NCI-H2227 (cell line): ENCODE measurements around the gene OSBPL7.

Experiments used
- DNase-seq: peaks from one replicate; lab custom pipeline; 2025; ENCODE audit not compliant: unreplicated experiment; lab: John Stamatoyannopoulos, UW

The OSBPL7 gene, protein sequence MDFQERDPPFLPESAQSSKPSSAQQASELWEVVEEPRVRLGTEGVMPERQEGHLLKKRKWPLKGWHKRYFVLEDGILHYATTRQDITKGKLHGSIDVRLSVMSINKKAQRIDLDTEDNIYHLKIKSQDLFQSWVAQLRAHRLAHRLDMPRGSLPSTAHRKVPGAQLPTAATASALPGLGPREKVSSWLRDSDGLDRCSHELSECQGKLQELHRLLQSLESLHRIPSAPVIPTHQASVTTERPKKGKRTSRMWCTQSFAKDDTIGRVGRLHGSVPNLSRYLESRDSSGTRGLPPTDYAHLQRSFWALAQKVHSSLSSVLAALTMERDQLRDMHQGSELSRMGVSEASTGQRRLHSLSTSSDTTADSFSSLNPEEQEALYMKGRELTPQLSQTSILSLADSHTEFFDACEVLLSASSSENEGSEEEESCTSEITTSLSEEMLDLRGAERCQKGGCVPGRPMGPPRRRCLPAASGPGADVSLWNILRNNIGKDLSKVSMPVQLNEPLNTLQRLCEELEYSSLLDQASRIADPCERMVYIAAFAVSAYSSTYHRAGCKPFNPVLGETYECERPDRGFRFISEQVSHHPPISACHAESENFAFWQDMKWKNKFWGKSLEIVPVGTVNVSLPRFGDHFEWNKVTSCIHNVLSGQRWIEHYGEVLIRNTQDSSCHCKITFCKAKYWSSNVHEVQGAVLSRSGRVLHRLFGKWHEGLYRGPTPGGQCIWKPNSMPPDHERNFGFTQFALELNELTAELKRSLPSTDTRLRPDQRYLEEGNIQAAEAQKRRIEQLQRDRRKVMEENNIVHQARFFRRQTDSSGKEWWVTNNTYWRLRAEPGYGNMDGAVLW

DNA sequence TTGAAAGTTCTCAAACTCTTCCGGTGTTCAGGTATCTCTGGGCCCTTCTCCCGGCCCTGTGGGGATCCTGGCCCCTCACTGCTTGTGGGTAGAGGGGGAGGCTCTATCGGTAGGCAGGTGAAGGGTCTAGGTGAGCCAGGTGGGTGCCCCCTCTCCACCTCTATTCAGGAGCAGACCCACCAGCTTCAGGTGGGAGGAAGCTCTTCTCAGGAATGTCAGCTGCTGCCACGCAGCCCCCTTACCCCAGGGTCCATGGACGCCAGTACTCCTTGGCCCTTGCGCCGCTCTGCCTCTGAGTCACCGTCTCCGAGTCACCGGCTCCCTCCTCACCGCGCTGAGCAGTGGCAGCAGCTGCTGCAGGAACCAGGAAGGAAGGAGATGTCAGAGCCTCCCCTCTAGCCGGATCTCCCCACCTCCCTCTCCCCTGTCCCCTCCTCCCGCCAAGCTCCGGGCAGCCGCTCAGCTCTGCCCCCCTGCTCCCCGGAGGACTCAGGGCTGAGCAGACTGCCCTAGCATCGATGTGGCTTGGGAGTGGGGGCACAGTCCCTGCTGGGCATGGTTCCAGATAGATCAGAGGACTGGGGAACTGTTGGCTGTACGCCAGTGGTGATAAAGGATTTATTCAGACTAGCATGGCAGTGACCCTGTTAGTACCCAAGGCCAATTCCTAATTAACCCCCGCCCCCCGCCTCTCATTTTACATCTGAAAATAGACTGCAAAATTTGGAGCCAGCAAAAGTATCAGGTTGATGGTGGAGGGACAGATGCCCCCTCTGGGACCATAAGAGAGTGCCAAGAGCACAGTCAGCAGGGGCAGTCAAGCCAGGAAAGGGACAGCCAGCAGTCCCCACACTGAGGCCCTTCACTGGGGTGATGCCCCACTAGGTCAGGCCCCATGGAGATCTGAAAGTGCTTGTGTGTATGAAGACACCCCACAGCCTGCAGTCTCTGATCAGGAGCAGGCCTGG is at the start of gene OSBPL7:
TSS of gene OSBPL7 (minus strand) at position 371 of the 968 bp plus-strand sequence. CDS start 1,516 bp downstream, outside the sequence.
- DNase-seq, result peak; percentile 89

DNA sequence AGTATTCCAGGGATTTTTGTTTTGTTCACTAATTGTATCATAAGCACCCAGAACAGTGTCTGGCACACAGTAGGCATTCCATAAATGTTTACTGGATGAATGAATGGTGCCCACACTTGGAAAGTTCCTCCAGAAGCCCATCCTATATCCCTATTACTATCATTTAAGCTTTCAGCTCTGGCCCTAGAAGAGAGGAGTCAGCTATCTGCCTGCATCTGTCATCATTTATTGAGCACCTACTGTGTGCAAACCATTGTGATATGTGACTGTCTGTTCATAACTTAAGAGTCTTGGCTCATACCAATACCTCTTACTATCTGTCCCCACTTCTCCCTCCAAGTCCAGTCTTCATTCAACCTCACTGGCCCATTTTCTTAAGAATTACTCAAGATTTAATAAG is 49.5 kb upstream of the OSBPL7 start:
- DNase-seq, result no peak

DNA sequence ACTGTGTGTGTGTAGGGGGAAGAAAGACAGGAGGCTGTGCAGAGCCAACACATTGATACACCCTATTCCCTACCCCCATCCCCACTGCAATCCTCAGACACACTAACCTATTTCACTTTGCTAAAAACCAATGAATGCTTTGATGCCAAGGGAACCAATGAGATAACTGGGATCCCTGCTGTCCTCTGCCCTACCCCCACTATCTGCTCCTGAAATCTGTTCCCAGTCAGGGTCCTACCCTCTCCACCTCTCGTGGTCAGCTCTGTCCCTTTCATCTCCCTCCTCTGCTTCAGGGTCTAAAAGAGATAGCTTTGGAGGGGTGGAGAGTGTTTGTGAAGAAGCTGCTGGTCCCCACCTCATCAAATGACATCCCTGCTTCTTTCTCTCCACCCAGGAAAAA is 48.5 kb upstream of the OSBPL7 start:
- DNase-seq, result no peak

DNA sequence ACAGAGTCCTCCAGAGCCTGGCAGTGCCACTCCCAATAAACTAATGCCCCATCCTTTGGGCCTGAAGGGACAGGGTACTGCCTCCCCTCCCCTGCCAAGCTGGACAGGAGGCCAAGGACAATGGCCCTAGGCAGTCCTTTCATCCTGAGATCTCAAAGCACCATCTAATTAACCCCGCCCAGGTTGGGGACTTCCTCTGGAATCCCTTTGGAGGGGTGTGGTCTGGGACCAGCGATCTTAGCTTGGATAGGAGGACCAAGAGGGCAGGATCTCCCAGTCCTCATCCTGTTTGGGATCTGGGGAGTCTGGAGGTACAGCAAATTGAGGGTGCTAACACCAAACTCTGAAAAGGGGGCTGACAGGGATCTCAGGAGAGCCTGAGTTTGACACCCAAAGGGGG is 47.5 kb upstream of the OSBPL7 start:
- DNase-seq, result no peak

DNA sequence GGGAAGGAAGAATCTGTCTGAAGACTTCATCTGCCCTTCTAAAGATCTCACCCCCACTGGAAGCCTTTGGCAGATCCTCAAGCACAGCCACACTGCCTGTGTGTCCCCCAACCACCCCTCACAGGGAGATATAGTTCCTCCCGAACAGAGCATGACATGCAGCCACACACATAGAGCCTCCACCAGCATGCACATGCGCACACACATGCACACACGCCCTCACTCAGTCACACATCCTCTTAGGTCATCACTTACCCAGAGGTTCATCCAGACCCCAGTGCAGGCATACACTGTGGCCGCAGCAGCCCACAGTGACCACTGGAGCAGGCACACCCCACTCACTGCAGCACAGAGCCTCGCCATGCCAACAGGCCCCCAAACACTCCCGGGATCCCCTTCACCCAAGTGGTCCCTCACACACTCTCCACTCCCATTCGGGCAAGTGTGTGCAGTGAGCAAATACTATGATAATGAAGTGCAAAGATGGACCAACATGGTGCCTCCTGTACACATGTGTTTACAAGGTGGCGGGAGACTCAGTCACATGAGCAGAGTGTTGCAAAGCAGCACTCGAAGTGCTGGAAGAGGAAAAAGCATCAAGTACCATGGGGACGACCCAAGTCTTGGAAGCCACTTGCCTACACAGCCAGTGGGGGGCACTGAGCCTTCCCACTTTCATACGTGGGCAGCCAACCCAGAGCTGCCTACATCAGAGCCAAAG is 46.4 kb upstream of the OSBPL7 start:
- no peak for DNase-seq

DNA sequence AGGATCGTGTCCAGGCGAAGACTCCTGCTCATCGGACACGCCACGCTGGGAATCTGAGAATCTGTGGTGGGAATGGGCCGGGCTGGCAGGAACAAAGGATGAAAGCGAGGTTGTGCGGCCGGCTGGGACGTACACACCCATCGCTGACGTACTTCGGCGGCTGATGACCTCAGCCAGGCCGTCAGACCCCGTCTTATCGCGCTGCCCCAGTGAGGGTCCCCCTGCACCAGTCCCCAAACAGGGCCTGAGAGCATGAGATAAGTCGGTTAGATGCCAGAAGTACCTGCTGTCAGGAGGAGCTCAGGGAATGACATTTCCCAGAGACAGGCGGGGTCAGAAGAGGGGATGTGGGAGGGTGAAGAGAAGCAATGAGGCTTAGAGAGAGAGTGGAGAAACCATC is 45.3 kb upstream of the OSBPL7 start:
- DNase-seq, result no peak

DNA sequence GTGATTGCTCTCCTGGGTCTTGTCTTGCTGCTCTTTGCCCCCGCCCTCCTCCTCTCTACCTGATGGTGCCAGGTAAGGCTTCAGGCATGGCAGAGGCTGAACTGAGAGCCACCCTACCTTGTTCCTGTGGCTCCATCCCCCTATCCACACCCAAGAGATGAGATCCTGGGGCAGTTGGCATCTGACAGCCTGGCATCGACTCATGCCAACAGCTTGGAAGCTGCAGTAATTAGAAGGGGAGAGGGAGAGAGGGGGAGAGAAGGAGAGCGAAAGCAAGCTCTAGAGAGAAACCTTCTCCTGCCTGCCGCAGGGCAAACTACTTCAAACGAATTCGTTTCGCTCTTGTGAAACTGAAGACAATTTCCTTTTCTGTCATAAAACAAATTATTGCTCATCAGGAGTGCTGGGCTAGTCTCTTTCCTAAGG is 43.2 kb upstream of the OSBPL7 start:
- DNase-seq, result no peak

DNA sequence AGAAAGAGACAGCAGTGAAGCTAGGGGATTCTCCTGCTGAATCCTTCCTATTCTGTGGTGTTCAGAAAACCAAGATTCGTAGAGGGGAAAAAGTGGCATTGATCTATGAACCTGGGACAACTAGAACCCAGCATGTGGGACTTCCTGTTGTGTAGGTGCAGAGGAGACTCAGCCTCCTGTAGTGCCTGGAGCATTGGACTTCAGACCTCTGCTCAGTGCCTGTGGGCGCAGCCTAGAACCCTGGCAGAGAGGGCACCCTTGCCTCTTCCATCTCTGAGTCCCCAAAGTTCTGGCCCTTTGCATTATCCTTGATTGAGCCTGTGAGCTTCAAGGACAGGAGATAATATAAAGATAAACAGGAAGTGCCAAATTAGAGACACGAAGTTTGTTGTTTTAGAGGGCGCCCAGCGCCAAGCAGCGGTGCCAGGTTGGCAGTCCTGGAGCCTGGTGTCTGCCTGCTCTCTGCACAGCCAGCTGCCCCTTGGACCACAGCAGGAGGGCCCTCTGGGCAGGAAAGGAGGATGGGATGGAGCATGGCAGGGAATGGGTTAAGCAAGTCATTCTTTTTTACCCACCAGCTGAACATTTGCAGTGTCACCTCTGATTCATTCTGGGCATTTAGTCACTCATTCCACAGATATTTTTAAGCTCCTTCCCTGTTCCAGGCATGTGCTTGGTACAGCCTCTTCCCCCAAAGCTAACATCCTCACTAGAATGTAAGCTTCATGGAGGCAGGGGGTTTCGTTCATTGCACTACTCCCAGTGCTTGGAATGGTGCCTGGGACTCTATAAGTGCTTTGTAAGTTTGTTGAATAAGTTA is 41.2 kb upstream of the OSBPL7 start:
- no peak for DNase-seq

DNA sequence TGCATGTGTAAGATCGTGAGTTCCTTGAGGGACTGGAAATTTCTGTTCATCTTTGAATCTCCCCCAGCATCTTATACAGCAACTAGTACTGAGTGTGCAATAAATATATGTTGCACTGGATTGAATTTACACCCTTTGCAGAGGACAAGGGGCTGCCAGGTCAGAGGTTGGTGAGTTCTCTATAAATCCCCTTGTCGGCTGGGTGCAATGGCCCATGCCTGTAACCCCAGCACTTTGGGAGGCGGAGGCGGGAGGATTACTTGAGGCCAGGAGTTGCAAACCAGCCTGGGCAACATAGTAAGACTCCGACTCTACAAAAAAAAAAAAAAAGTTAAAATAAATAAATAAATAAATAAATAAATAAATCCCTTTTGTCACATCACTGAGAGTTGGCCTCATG is 38.8 kb upstream of the OSBPL7 start:
- no peak for DNase-seq

DNA sequence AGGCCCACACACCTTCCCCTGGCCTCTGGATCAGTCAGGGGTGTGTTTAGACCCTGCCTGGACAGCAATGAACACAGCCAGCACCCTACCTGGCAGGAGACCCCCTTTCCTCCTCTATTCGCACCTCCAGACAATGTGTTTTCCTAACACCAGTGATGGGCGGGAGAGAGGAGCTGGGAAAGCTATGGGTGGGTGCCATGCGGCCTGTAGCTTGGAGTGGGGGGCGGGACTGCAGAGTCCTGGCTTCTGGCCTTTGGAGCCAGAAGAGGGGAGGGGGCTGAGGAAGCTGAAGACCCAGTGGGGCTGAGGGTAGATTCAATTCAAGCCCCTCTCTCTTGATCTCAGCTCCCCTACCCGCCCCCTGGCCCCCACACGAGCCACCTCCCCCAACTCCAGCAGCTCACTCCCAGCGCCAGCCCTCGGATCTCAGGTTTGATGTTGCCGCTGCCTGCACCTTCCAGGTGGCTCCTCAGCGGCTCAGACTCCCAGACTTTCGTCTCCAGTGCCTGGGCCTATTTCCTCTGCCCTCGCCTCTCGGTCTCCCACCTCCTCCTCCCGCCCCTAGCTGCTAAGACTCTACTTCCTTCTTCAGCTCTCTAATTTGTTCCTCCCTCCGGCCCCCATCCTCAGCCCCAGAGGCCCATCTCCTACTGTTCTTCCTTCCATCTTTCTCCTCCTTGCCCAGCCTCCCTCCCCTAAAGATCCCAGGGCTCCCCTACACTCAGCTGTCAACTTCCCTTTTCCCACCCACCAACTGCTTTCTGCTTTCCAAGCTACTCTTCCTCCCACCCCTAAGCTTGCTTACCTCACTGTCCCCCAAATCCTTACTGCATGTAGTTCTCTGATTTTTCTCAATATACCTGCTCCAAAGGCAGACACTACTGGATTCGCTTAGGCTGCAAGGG is 36.2 kb upstream of the OSBPL7 start:
- no peak for DNase-seq

DNA sequence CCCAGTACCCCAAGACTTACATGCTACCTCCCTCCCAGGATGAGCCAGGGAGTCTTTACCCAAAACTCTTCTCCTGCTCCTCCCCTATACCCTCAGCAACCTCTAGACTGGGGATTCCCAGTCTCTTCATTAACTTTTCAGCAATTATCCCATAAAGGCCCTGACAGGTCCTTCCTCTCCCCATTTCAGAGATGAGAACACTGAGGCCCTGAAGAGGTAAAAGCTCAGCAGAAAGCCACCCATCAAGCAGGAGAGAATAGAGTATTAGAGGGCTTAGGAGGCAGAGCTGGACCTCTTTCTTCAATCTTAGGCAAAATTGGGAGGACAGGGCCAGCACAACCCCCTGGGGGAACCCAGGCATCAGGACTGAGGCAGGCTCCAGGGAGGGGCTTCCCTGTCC is 35.2 kb upstream of the OSBPL7 start:
- no peak for DNase-seq

DNA sequence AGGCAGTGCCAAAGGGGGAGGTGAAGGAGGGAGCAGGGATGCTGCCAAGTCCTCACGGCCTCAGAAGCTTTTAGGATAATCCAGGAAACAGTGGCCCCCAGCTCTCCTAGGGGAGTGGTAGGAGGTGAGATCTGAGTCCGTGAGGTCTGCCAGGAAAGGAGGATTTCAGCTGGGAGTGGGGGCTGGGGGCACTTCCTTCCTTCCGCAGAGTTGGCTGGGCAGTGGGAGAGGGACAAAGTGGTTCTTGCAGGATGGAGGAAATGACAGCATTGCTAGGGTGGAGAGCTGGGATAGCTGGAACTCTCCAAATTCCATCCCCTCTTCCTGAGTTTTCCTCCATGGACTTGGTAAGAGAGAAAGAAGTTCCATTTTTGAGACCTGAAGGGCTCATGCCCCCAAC is 34.1 kb upstream of the OSBPL7 start:
- DNase-seq, result no peak

DNA sequence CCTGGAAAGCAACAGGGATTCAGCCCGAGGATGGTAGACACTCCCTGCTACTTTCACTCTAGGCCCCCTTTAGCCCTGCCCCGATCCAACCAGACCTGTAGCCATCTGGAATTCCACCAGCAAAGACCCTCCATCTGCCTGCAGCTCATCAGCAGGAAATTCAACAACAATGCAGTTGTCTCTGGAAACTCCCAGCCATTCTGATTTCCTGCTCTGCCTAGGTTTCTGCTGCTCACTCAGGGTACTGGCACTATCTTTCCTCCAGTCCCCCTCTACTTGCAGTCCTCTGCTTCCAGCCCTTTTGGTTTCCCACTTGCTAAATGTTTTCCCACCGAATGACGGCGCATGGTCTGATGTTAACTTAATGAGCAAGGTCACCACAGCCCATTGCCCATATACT is 32.0 kb upstream of the OSBPL7 start:
- no peak for DNase-seq

DNA sequence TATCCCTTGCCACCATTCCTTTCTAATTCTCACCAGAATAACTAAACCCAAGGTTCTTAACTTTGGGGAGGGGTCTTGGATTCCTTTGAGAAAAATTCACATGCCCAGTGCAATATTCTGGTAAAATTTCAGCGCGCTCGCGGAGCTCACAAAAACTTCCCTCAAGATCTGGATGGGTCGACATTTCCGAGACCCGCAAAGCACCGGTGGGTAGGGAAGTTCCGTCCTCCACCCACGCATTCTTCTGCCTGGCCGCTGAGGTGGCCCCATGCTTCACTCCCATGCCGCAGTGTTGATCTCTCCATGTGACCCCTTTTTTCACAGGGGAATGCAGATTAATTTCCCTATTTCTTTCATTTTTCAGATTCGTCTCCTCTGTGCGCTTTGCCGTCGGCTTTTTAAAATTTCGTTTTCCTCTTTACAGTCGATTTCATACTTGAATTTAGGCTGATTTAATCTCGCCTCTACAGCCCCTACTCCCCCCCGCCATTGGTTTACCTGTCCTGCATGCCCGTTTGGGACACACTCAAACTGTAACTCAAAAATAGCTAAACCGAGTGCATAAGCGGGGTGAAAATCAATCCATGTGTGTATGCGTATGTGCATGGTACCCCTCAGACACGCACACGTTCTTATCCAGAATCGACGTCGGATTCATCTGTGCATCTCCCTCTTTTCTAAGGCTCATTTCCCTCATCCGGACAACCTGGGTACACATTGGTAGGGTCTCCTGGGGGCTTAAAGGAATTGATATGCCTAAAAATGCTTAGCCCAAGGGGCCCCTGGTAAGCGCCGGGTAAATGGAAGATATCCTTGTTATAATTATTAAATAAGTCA is 30.7 kb upstream of the OSBPL7 start:
- no peak for DNase-seq

DNA sequence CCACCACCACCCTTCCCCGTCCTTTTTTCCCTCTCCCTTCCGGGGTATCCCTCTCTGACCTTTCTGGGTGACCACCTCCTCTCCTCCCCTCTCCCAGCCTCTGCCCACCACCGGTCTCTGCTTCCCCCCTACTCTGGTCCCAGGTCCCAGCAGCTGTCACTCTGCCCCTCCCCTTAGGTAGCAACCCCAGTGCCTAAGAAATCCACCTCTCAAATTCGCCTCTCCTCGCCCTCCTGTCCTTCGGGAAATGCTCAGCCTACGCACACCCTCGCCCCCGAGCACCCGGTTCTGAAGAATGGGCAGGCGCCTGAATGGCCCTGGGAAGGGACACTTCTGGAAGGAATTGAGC is 30.1 kb upstream of the OSBPL7 start:
- DNase-seq, result no peak

DNA sequence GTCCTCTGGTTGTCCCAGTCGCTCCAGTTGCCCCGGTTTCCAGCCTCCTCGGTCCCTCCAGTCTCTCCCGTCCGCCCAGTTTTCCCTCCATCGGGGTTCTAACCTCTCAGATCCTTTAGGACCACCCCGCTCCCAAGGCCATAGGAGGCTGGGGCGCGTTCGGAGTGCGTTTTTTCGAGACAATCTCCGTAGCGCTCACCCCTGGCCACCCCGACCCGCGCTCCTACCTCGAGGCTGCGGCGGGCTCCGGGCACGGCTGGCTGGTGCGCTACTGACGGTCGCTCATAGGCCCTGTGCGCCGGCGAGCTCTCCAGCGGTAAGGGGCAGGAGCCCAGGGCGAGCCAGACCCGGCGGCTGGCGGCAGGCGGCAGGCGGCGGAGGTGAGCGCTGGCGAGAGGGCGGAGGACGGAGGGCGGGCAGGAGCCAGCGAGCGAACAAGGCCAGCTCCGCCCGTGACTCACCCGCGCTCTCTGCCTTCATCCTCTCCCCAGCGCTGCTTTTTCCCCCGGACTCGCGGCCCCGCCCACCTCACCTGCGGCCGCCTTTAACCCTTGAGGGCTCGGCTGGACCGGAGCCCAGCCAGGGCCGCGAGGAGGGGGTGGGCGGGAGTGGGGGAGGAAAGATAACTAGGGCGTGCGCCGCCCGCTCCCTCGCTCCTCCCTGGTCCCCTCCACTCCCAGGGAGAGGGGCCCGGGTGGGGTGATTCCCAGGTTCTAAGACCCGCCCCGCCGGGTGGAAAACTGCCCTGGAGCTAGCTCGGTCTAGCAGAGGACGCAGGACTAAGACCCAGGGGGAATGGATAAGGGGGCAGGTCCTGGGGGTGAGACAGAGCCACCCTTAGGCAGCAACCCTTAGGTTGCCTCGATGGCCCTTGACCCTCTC is 29.3 kb upstream of the OSBPL7 start, which contains the start of gene SP6:
TSS of gene SP6 (minus strand) at position 472 of the 882 bp plus-strand sequence. CDS start 2,734 bp downstream, outside the sequence.
- peak; percentile 74 for DNase-seq

DNA sequence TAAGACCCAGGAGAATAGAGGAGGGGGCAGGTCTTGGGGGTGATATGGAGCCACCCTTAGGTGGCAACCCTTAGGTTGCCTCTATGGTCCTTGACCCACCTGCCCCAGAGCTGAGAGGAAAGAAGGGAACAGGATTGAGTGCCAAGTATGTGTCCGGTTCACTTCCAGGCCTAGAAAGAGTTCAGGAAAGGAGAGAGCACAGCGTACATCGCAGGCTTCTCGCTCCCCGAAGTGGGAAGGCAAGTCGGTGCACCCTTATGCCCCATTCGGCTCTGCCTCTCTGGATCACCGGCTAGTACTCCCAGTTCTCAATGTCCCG is 28.7 kb upstream of the OSBPL7 start:
- DNase-seq, result no peak
